GM12874 (cell line): ENCODE measurements around the gene TM4SF5.

Experiments
- CTCF ChIP-seq: IDR thresholded peaks from 2 replicates; pipeline ENCODE4 v1.5.1; 2011; ENCODE audit warnings: low read depth, mild to moderate bottlenecking, control low read depth, low read length, moderate library complexity; ENCODE audit not compliant: insufficient read depth

The TM4SF5 gene

GRCh38 chr17:4750606-4751005, 21.1 kb upstream of the TM4SF5 start:
- no peak for TF ChIP-seq CTCF

- TF ChIP-seq CTCF = no peak
Measured at GRCh38 chr17:4751932-4752331, 19.8 kb upstream of the TM4SF5 start.

DNA sequence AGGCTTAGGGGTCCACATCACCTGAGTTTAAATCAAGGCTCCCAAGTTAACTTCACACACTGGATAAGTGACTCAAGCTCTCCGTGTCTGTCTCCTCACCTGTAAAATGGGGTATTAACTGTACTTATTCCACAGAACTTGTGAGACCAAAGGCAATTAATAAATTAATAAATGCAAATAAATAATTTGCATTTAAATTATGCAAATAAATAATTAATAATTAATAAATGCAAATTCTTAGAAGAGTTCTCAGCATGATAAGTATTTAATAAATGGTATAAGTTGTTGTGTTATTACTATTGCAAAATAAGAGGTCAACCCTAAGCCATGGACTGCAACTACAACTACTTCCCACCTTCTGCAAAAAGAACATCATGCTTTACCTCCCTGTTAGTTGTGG, 18.3 kb upstream of the TM4SF5 start:
- no peak for TF ChIP-seq CTCF

GRCh38 chr17:4759776-4760236, 11.9 kb upstream of the TM4SF5 start:
- no peak for TF ChIP-seq CTCF

- no peak for TF ChIP-seq CTCF
Measured at GRCh38 chr17:4764595-4764994, 7.1 kb upstream of the TM4SF5 start.

- no peak for TF ChIP-seq CTCF
Measured at GRCh38 chr17:4766201-4766600, 5.5 kb upstream of the TM4SF5 start.

DNA sequence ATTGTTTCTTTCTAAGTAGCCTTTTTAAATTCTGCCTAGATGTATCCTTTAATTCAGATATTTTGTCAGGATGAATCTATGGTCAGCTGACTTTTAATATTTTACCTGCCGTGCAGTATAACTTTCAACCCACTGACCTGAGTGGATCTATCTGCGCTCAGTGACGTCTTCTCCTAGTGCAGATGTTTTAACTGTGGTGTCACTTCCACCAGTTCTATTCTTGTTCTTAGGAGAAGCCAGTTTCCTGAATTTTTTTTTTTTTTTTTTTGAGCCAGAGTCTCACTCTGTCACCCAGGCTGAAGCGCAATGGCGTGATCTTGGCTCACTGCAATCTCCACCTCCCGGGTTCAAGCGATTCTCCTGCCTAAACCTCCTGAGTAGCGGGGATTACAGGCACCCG, 5.0 kb upstream of the TM4SF5 start:
- no peak for TF ChIP-seq CTCF

DNA sequence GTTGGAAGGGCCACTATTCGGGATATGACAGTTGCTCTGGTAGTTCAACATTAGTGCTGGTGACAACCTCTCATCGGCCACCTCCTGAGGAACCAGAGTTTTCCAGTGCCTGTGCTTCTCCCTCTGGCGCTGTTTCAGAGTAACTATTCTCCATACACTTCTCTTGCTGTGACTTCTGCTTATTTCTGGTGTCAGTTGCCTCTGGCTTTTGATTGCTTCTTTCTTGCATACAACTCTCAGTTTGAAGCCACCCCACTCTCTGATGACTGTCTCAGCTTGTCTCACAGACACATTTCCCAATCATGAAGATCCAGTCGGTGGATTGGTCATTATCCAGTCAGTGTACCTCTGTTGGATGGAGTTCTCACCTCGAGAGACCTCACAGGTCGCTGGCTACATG, 3.4 kb upstream of the TM4SF5 start:
- no peak for TF ChIP-seq CTCF
